ENCODE data around the gene OSBP2. TPM values are rescaled to one million over a fixed set of nuclear protein-coding genes. Genes with fewer than 3 reads are reported as not detected.

OSBP2 gene
- total RNA-seq, 1 donor from 2014 or later = 0.58 TPM

- DNase-seq (ENCODE audit: low spot score) = no peak
- no peaks in the 10 kb centered on the region for H3K36me3 ChIP-seq
- H3K27me3 ChIP-seq = peaks cover 50% of the 10 kb centered on the region
- TF ChIP-seq EZH2phosphoT487 (IDR thresholded peaks at IDR 0.05) = no peak
- no peaks in the 10 kb centered on the region for H4K20me1 ChIP-seq (ENCODE audit: low read depth)
- H3K36me3 Mint-ChIP-seq = no peaks in the 10 kb centered on the region
- H3K27me3 Mint-ChIP-seq (ENCODE audit: insufficient read depth, low read depth) = peaks cover 34% of the 10 kb centered on the region
- H3K4me3 ChIP-seq = no peak overlapping the region
- H2AFZ ChIP-seq (replicated peaks) = no peak overlapping the region
- H3K4me1 ChIP-seq = peaks cover 5% of the 10 kb centered on the region
- no peaks in the 10 kb centered on the region for H3F3A ChIP-seq (ENCODE audit: low read depth)
- no peaks in the 10 kb centered on the region for H3K79me2 ChIP-seq (ENCODE audit: low read depth)
- no peak overlapping the region for H3K27ac ChIP-seq
- H3K9ac ChIP-seq = no peak overlapping the region
- no peaks in the 10 kb centered on the region for H3K9me3 ChIP-seq (ENCODE audit: low read depth)
- H3K4me1 Mint-ChIP-seq = peaks cover 5% of the 10 kb centered on the region
- H3K27ac Mint-ChIP-seq = no peak overlapping the region
- no peak overlapping the region for H3K4me2 ChIP-seq
- H3K9me3 Mint-ChIP-seq = no peaks in the 10 kb centered on the region
- no peak overlapping the region for H3K4me3 Mint-ChIP-seq
These were observed 129.4 kb downstream of the OSBP2 start for GRCh38 chr22:30824096-30824495.

GRCh38 chr22:30824711-30825110 is 130.0 kb downstream of the OSBP2 start:
- no peaks in the 10 kb centered on the region for H3K9me3 Mint-ChIP-seq
- H3K27ac ChIP-seq = no peak overlapping the region
- no peaks in the 10 kb centered on the region for H4K20me1 ChIP-seq (ENCODE audit: low read depth)
- no peak overlapping the region for H3K4me2 ChIP-seq
- H3K27me3 ChIP-seq = peaks cover 50% of the 10 kb centered on the region
- H3K27me3 Mint-ChIP-seq (ENCODE audit: insufficient read depth, low read depth) = peaks cover 32% of the 10 kb centered on the region
- H3K27ac Mint-ChIP-seq = no peak overlapping the region
- no peaks in the 10 kb centered on the region for H3K79me2 ChIP-seq (ENCODE audit: low read depth)
- H3K36me3 Mint-ChIP-seq = no peaks in the 10 kb centered on the region
- H3K9me3 ChIP-seq (ENCODE audit: low read depth) = no peaks in the 10 kb centered on the region
- no peaks in the 10 kb centered on the region for H3K36me3 ChIP-seq
- no peaks in the 10 kb centered on the region for H3F3A ChIP-seq (ENCODE audit: low read depth)
- DNase-seq (ENCODE audit: low spot score) = no peak
- H3K9ac ChIP-seq = no peak overlapping the region
- TF ChIP-seq EZH2phosphoT487 (IDR thresholded peaks at IDR 0.05) (no peak), CTCF (IDR thresholded peaks at IDR 0.05) (no peak), EZH2 (IDR thresholded peaks at IDR 0.05) (no peak)
- no peak overlapping the region for H3K4me3 ChIP-seq
- H2AFZ ChIP-seq (replicated peaks) = no peak overlapping the region
- peaks cover 5% of the 10 kb centered on the region for H3K4me1 Mint-ChIP-seq
- H3K4me3 Mint-ChIP-seq = no peak overlapping the region
- H3K4me1 ChIP-seq = peaks cover 5% of the 10 kb centered on the region

GRCh38 chr22:30825711-30826505 is 131.2 kb downstream of the OSBP2 start:
- H3K27ac Mint-ChIP-seq = no peak overlapping the region
- no peak overlapping the region for H3K9ac ChIP-seq
- peaks cover 26% of the 10 kb centered on the region for H3K27me3 Mint-ChIP-seq (ENCODE audit: insufficient read depth, low read depth)
- no peak overlapping the region for H3K27ac ChIP-seq
- no peak overlapping the region for H2AFZ ChIP-seq (replicated peaks)
- H4K20me1 ChIP-seq (ENCODE audit: low read depth) = no peaks in the 10 kb centered on the region
- H3K9me3 Mint-ChIP-seq = no peaks in the 10 kb centered on the region
- no peak for DNase-seq (ENCODE audit: low spot score)
- no peak overlapping the region for H3K4me2 ChIP-seq
- H3F3A ChIP-seq (ENCODE audit: low read depth) = no peaks in the 10 kb centered on the region
- no peak overlapping the region for H3K4me3 Mint-ChIP-seq
- H3K36me3 ChIP-seq = no peaks in the 10 kb centered on the region
- no peaks in the 10 kb centered on the region for H3K36me3 Mint-ChIP-seq
- H3K9me3 ChIP-seq (ENCODE audit: low read depth) = no peaks in the 10 kb centered on the region
- H3K4me1 Mint-ChIP-seq = peaks cover 5% of the 10 kb centered on the region
- no peaks in the 10 kb centered on the region for H3K79me2 ChIP-seq (ENCODE audit: low read depth)
- no peak overlapping the region for H3K4me3 ChIP-seq
- no peak for TF ChIP-seq EZH2phosphoT487 (IDR thresholded peaks at IDR 0.05)
- no peak for TF ChIP-seq CTCF (IDR thresholded peaks at IDR 0.05)
- no peak for TF ChIP-seq EZH2 (IDR thresholded peaks at IDR 0.05)
- peaks cover 5% of the 10 kb centered on the region for H3K4me1 ChIP-seq
- peaks cover 42% of the 10 kb centered on the region for H3K27me3 ChIP-seq

- Histone ChIP-seq H3K36me3 (no peaks in the 10 kb centered on the region), H3K79me2 (ENCODE audit: low read depth) (no peaks in the 10 kb centered on the region), H4K20me1 (ENCODE audit: low read depth) (no peaks in the 10 kb centered on the region), H3K4me3 (no peak overlapping the region), H3K9ac (no peak overlapping the region), H3K4me1 (peaks cover 5% of the 10 kb centered on the region), H3F3A (ENCODE audit: low read depth) (no peaks in the 10 kb centered on the region), H3K9me3 (ENCODE audit: low read depth) (no peaks in the 10 kb centered on the region), H3K27me3 (peaks cover 33% of the 10 kb centered on the region), H2AFZ (replicated peaks) (no peak overlapping the region), H3K4me2 (no peak overlapping the region), H3K27ac (no peak overlapping the region)
- no peak for DNase-seq (ENCODE audit: low spot score)
- Mint-ChIP-seq H3K27me3 (ENCODE audit: insufficient read depth, low read depth) (peaks cover 21% of the 10 kb centered on the region), H3K36me3 (no peaks in the 10 kb centered on the region), H3K27ac (no peak overlapping the region), H3K4me1 (peaks cover 5% of the 10 kb centered on the region), H3K4me3 (no peak overlapping the region), H3K9me3 (no peaks in the 10 kb centered on the region)
- TF ChIP-seq EZH2 (IDR thresholded peaks at IDR 0.05) (no peak), CTCF (IDR thresholded peaks at IDR 0.05) (no peak), EZH2phosphoT487 (IDR thresholded peaks at IDR 0.05) (no peak)
These were observed 132.1 kb downstream of the OSBP2 start for GRCh38 chr22:30826670-30827355.

Data from neural progenitor cell (in vitro differentiated cells).